Cardiac septum (tissue), 1 donor: ENCODE measurements around the gene STARD8. TPM values are rescaled to one million over a fixed set of nuclear protein-coding genes. Genes with fewer than 3 reads are reported as not detected.
"Not testable (repeated sequence)": the region's sequence is repeated elsewhere in the genome, so short reads cannot be mapped to it uniquely, and the experiment has no call there.

Source experiments
- DNase-seq: peaks from one replicate; pipeline ENCODE4 v3.0.0-alpha.2; 2020; ENCODE audit warnings: low spot score
- intact Hi-C: fragments of 100-400 bp; cut with DNase I; formaldehyde crosslinking; loops from one replicate; pipeline ENCODE4 v1.14.0; 2022
- total RNA-seq: library from RNA; stranded (reverse); fragmentation: NEBNext Ultra II Directional; extraction: Animal tissue kit (Norgen Biotek cat#: 25700); gene quantifications from one replicate; pipeline ENCODE4 v1.2.1, GENCODE V29; 2021
- donor health status: DM: no; HTN: no; CAD: no.

STARD8 gene
- total RNA-seq, 1 donor from 2014 or later, result 6.5 TPM

- DNase-seq, result no peak
- intact Hi-C loops, result no loop called here
Observed at GRCh38 chrX:68724531-68725020, 77.1 kb downstream of the STARD8 start.

DNA sequence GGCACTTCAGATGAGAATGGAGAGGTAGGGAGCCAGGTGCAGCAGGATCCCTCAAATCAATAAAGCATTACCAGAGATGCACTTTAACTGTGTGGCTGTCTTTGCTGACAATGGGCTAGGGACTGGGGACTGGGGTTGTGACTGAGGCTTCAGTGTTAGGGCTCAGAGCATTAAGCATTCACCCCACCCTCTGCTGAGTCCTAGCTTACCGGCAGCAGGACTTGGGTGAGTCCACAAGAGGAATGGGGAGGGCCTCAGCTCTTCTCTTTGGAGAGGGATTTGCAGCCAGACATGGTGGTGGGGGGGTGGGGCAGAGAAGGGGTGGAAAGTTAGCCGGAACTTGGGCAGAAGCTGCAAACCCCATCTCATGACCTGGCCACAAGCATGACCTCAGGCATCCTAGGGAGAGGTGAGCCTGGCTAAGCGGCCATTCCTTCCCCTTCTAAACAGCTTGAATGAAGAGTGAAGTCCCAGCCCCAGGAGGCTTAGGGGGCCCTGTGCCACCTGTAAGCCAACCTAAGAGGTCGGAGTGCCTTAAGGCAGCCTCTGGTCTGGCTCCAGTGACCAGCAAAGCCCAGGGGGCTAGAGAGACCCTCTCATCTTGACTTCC is 78.4 kb downstream of the STARD8 start:
- no peak for DNase-seq
- intact Hi-C loops, result no loop called here

GRCh38 chrX:68726366-68726765 is 78.9 kb downstream of the STARD8 start:
- DNase-seq, result no peak
- intact Hi-C loops, result no loop called here

GRCh38 chrX:68727696-68728095 is 80.2 kb downstream of the STARD8 start:
- intact Hi-C loops, result no loop called here
- no peak for DNase-seq

DNA sequence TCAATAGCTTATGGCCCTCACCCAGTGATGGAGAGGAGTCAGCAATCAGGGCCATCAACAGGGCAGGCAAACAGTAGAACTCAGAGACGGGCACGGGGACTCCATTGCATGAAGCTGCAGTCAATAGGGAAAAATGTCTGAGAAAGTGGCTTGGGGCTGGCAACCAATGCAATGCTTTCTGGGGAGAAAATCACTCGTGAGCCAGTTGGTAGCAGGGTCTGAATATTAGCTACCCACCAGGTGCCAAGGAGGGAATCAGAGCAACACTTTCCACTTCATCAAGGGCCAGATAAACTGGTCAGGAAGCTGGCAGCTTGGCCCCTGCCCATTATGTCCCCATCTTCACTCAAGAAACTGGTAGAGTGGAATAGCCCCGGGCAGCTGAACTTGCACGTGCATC is 80.7 kb downstream of the STARD8 start:
- intact Hi-C loops, result no loop called here
- DNase-seq, result peak; percentile 35

DNA sequence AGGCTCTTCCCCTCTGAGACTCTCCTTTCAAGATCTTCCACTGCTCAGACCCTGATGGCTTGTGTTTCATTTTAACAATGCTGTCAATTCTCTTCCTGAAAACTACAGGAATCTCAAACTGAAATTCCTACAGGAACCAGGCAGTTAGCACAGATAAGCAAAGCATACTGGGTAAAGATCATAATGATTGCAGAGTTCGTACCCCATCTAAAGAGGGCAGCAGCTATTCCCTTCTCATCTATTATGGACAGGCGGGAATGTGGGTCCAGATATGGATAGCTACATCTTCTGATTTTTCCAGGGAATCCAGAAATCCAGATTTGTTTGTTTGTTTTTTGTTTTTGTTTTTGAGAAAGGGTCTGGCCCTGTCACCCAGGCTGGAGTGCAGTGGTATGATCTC is 83.8 kb downstream of the STARD8 start:
- intact Hi-C loops, result no loop called here

GRCh38 chrX:68732906-68733493 is 85.5 kb downstream of the STARD8 start:
- intact Hi-C loops, result loop anchor here (2.0 kb wide), 1 partner anchor 76 kb away; no protein-coding TSS in a partner anchor
- peak; percentile 79 for DNase-seq

More for the DNA sequence above, 83.8 kb downstream of the STARD8 start:
- DNase-seq, result no peak

DNA sequence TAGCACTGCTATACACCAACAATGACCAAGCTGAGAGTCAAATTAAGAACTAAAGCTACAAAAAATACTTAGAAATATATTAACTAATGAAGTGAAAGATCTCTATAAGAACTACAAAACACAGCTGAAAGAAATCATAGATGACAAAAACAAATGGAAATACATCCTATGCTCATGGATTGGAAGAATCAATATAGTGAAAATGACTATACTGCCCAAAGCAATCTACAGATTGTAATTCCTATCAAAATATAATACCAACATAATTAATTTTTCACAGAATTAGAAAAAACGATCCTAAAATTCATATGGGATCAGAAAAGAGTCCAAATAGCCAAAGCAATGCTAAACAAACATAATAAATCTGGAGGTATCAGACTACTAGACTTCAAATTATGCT is 87.8 kb downstream of the STARD8 start:
- DNase-seq, result no peak
- intact Hi-C loops, result no loop called here

- DNase-seq, intact Hi-C loops: not testable (repeated sequence)
Observed at GRCh38 chrX:68741864-68742263, 94.4 kb downstream of the STARD8 start.

DNA sequence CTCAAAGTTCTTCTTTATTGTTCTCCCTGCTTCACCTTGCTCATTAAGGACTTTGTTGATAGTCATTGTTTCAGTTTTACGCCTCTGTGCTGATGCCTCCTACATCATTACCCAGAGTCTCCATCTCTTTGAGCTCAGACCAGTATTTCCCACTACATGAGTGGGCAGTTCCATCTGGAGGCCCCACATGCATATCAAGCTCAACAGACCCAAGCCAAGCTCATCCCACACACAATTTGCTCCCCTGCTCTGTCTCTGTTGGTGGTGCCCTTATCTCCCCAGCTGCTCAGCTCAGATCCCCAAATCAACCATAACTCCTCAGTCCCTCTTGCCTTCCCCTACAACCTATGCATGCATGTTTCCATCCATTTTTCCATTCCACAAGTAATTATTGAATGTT is 96.3 kb downstream of the STARD8 start:
- intact Hi-C loops, result no loop called here
- no peak for DNase-seq

DNA sequence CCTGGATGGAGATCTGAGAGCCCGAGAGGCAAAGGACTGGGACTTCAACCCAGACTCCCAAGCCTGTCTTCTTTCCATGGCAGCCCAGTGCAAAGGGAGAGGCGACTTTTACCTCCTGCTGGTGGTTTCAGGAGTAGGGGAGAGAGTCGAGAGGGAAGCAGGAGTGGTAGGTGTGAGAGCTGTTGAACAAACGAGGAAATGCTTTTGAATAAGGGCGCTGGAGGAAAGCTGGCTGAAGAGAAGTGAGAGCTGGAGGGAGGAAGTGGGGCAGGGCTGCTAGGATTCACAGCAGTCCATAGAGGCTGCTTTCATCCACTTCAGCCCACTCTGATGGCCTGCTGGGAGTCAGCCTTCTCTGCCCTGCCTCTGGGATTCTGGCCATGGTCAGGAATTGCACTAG is 99.5 kb downstream of the STARD8 start:
- intact Hi-C loops, result no loop called here
- no peak for DNase-seq

- intact Hi-C loops, result no loop called here
- no peak for DNase-seq
Observed at GRCh38 chrX:68748030-68748429, 100.6 kb downstream of the STARD8 start.

GRCh38 chrX:68749426-68749825 is 102.0 kb downstream of the STARD8 start:
- intact Hi-C loops, result no loop called here
- DNase-seq, result no peak

DNA sequence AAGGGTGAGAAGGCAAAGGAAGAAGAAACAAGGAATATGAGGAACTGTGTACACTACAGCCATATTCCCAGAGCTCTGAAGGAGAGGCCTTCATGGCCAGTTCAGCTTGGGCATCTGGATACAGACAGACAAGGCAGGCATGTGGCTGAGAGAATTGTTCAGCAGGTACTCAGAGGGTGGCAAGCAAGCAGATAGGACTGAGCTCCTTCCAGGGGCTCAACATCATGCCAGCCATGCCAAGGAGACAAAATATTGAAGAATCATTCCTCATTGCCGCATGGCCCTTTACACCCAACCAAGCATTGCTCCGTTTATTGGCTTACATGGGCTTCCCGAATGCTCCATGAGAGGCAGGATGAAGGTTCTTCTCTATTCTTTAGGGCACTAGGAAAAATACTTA is 102.8 kb downstream of the STARD8 start:
- intact Hi-C loops, result no loop called here

GRCh38 chrX:68751372-68751771 is 103.9 kb downstream of the STARD8 start:
- intact Hi-C loops, result no loop called here

More for the DNA sequence above, 102.8 kb downstream of the STARD8 start:
- no peak for DNase-seq

DNA sequence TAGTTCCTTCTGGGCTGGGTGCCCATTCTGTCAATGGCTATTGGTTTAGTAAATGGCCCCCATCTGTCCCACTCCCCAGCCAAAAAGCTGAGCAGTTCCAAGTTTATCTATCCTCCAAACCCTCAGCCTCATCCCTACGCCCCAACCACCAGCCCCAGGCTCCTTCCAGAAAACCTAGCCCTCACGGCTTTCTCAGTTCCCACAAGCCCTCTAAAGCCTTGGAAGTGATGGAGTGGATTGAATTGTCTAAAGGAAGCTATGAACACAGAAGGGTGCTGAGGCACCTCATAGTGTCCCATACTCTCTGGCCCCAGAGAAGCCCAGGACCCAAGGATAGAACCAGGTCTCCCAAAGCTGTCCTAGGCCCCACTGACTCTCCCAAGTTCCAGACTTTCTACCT is 105.8 kb downstream of the STARD8 start:
- no peak for DNase-seq
- intact Hi-C loops, result no loop called here

More at GRCh38 chrX:68751372-68751771, 103.9 kb downstream of the STARD8 start:
- DNase-seq, result no peak

GRCh38 chrX:68754406-68754805 is 106.9 kb downstream of the STARD8 start:
- no peak for DNase-seq
- intact Hi-C loops, result no loop called here

GRCh38 chrX:68755616-68756125 is 108.2 kb downstream of the STARD8 start:
- intact Hi-C loops, result no loop called here
- DNase-seq, result no peak

GRCh38 chrX:68757331-68757730 is 109.9 kb downstream of the STARD8 start:
- intact Hi-C loops, result no loop called here
- DNase-seq, result no peak

DNA sequence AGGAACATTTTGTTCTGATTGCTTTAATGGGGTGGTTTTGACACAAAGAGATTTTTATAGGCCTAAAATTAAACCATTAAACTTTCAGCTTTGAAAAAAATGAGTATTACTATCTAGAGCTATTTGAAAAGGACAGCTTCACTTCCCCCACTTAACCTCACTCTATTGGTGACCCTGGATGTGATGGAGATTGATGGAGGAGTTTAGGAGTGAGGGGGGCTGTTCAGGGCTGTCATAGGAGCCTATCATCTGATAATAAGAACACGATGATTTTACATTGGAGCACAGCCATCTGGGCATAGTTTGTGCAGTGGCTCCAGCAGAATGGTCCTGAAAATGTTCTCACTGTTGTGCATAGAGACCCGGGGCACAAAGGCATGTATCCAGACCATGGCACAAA is 110.3 kb downstream of the STARD8 start:
- intact Hi-C loops, result no loop called here
- DNase-seq, result no peak

- no peak for DNase-seq
- intact Hi-C loops, result no loop called here
Observed at GRCh38 chrX:68758671-68759070, 111.2 kb downstream of the STARD8 start.
